Mucosa of descending colon (tissue), 3 donors: ENCODE data around the gene PTPRN2. TPM values are rescaled to one million over a fixed set of nuclear protein-coding genes. Genes with fewer than 3 reads are reported as not detected.

Source experiments
- ATAC-seq: fragments of 200-7000 bp; cut with Tn5 transposase; one replicate; pipeline ENCODE4 v1.9.1; 2020; ENCODE audit warnings: mild to moderate bottlenecking, moderate library complexity
- DNase-seq, 3 donors: peaks; one replicate each; pipeline ENCODE4 v3.0.0-alpha.2; 2020
- H3K36me3 ChIP-seq: fragments of 200-600 bp; one replicate; pipeline ENCODE4 v1.8.0; 2021; ENCODE audit warnings: low read depth, mild to moderate bottlenecking
- H3K4me1 ChIP-seq: fragments of 200-600 bp; one replicate; pipeline ENCODE4 v1.8.0; 2021; ENCODE audit warnings: low read depth, mild to moderate bottlenecking
- H3K4me3 ChIP-seq: fragments of 200-600 bp; one replicate; pipeline ENCODE4 v1.8.0; 2021; ENCODE audit warnings: mild to moderate bottlenecking
- H3K9me3 ChIP-seq: fragments of 200-600 bp; one replicate; pipeline ENCODE4 v1.8.0; 2021; ENCODE audit warnings: mild to moderate bottlenecking
- intact Hi-C, 2 donors: fragments of 100-400 bp; cut with DNase I in 1 of 2; cut with micrococcal nuclease in 1 of 2; formaldehyde crosslinking; loops; one replicate each; pipeline versions ENCODE4 v1.11.0 to v1.11.1; 2022; cut with DNase I, micrococcal nuclease
- total RNA-seq, 3 donors: library from RNA; stranded (reverse); fragmentation: NEBNext Ultra II Directional in 2 of 3; extraction: Animal tissue kit (Norgen Biotek cat#: 25700) in 2 of 3; gene quantifications; one replicate each; pipeline versions ENCODE4 v1.2.1 to v1.2.4, GENCODE V29; 2021 to 2023
- TF ChIP-seq, protein P1 (sequence below): fragments of 200-600 bp; IDR thresholded peaks from one replicate; pipeline ENCODE4 v1.8.0; 2022; ENCODE audit warnings: antibody characterized with exemption, mild to moderate bottlenecking
- donor health status: DM: no; HTN: no; CAD: no; lungs with moderate emphysema.
- donor health status: DM: no; HTN: no; CAD: no.
- donor health status: DM: no; HTN: yes; CAD: no.

The PTPRN2 gene
- total RNA-seq, 3 donors from 2014 or later, result 12.5 to 28.0 (median 26.2) TPM

DNA sequence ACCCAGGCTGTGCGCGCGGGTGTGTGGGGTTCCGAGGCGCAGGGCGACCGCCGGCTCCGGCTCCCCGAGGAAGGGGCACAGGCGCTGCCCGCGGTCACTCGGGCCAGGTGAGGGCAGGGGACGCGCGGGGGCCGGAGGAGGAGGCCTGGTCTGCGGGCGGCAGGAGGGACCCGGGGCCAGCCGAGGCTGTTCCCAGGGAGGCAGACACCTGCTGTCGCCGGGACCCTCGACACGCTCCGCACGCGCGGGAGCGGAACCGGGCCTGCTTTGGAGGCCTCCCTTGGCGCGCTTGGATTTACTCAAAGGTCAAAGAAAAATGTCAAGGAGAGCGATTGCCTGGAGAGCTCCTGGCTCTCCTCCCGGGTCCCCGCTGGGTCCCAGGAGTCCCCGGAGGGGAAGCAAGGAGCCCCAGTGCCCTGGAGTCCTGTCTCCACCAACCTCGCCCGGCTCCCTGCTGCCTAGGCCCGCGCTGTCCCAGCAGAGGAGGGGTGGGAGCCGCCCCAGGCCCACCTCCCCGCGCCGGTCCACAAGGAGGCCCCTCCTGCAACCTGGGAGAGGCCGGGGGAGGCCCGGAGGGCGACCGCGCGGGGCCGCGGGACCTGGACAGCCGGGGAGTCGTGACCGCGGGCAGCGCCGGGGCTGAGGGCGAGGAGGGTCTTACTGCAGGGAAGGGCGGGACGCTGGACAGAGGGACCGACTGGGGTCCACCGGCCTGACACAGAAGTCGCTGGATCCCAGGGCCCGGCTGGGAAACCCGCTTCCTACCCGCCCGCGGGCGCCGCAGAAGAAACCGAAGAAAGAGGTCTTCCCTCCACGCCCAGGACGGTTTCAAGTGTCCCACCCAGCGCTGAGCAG, 902.0 kb downstream of the PTPRN2 start:
- ATAC-seq (no peak), DNase-seq (no peak)
- no peak overlapping the region for H3K4me3 ChIP-seq

DNA sequence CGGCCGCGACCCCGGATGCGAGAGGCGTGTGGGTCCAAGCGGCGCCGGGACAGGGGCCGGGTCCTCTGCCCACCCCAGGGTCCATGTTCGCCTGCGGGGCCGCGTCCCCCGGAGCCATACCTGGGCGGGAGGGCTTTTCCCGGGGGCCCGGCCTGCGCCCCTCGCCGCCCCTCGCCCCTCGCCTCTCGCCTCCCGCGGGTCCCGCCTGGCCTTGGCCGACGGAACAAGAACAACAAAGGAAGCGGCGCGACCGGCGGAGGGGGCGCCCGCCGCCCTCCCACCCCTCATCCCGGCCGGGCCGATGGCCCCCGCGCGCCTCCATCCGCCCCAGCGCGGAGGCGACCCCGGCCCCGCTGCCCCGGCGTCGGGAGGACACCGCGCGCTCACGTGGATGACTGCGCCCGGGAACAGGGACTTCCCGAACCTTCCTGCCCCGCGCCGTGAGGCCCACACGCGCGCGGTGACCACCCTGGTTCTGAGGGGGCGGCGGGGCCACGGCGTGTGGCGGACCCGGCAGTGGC, 902.7 kb downstream of the PTPRN2 start:
- TF ChIP-seq, protein P1, sequence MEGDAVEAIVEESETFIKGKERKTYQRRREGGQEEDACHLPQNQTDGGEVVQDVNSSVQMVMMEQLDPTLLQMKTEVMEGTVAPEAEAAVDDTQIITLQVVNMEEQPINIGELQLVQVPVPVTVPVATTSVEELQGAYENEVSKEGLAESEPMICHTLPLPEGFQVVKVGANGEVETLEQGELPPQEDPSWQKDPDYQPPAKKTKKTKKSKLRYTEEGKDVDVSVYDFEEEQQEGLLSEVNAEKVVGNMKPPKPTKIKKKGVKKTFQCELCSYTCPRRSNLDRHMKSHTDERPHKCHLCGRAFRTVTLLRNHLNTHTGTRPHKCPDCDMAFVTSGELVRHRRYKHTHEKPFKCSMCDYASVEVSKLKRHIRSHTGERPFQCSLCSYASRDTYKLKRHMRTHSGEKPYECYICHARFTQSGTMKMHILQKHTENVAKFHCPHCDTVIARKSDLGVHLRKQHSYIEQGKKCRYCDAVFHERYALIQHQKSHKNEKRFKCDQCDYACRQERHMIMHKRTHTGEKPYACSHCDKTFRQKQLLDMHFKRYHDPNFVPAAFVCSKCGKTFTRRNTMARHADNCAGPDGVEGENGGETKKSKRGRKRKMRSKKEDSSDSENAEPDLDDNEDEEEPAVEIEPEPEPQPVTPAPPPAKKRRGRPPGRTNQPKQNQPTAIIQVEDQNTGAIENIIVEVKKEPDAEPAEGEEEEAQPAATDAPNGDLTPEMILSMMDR, result no peak
- H3K9me3 ChIP-seq, result no peaks in the 10 kb centered on the region
- peaks cover 13% of the 10 kb centered on the region for H3K4me1 ChIP-seq
- ATAC-seq (no peak), DNase-seq (no peak)
- no peak overlapping the region for H3K4me3 ChIP-seq
- no peaks in the 10 kb centered on the region for H3K36me3 ChIP-seq
- intact Hi-C loops, result no loop called here

More for the DNA sequence above, 902.0 kb downstream of the PTPRN2 start:
- TF ChIP-seq, protein P1, result no peak
- H3K4me1 ChIP-seq, result peaks cover 18% of the 10 kb centered on the region
- H3K36me3 ChIP-seq, result no peaks in the 10 kb centered on the region
- intact Hi-C loops, result no loop called here
- no peaks in the 10 kb centered on the region for H3K9me3 ChIP-seq

DNA sequence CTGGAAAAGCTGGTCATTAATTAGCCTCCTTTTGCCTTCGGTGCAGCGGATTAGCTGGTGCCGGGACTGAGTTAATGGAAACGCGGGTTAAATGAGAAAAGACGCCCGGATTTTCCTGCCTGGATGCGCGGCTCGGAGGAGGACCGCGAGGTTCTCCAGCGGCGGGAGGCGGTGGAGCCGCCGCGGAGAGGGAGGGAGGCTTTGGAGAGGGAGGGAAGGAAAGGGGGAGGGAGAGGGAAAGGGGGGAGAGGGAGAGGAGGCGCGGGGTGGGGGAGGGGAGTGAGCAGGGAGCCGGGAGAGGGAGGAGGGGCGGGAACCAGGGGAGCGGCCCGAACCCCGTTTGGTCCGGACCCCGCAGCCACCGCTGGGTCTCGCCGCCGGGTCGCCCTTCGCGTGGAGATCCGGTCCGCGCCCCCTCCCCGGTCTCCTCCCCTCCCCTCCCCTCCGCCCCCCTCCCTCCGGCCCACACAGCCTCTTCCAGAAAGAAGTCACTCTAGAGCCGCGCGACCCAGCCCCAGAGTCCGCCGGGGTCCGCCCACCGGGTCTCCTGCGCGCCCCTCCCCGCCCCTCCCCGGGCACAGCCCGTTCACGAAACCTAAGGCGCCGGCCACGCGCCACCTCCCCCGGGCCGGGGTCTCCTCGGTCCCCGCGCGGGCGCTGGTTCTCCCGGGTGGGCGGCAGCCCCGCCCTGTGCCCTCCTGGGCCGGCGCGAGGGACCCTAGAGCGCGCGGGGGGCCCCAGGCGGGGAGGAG, 903.3 kb downstream of the PTPRN2 start:
- Histone ChIP-seq H3K36me3 (no peaks in the 10 kb centered on the region), H3K4me3 (no peak overlapping the region), H3K9me3 (no peaks in the 10 kb centered on the region), H3K4me1 (peaks cover 6% of the 10 kb centered on the region)
- TF ChIP-seq, protein P1, result no peak
- intact Hi-C loops, result no loop called here
- DNase-seq (no peak), ATAC-seq (no peak)

DNA sequence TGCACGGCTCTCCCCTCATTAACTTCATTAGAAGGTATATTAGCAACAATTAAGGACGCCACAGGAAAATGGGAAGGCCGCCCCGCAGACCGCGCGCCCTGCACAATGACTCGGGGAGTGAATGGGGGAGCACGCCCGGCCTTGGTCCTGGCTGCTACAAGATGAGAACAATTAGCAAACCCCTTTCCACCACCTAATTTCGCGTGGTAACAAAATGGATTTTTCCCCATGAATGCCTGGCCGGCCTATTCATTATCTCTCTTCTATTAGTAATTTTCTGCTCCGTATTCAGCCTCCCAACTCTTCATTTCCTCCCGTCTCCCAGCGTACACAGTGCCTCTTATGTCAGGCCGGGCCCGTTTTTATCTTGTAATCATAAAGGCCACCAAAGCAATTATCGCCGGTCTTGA, 903.9 kb downstream of the PTPRN2 start:
- DNase-seq (no peak), ATAC-seq (no peak)
- Histone ChIP-seq H3K9me3 (no peaks in the 10 kb centered on the region), H3K36me3 (no peaks in the 10 kb centered on the region), H3K4me1 (peaks cover under 1% of the 10 kb centered on the region), H3K4me3 (no peak overlapping the region)
- intact Hi-C loops, result no loop called here
- TF ChIP-seq, protein P1, result no peak

DNA sequence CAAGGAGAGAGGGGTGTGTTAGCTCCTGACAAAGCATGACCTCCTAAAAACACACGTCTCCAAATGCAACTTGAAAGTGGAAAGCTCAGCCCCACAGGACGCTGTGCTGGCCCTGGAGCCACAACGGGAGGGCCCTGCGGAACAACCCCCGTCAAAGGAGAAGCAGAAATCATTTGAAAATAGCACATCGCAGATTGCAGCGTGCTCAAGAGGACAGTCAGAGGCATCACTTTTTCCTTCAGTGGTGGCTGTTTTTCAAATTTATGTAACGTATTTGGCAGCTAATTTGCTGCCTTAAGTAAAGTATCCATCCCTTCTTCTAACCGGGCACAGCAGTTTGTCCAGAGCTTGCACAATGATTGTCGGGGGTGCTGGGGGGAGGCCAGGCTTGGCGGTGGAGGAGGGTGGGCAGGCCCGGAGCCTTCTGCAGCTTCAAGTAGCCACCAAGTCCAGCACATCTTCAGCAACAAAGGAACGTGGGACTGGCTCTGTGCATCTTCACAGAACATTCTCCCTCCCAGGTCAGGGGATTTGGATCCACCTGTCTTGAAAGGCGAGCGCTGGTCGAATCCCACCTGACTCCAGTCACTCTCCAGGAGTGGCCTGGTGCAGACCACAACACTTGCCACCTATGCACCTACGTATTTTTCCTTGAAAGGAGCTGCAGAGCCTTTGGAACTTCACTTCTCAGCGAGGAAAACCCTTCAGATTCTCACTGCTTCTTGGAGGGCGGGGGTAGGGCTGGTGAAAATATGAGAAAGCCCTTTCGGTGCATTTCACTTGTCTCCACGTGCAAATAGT, 904.5 kb downstream of the PTPRN2 start:
- Histone ChIP-seq H3K36me3 (no peaks in the 10 kb centered on the region), H3K4me1 (no peaks in the 10 kb centered on the region), H3K9me3 (no peaks in the 10 kb centered on the region), H3K4me3 (no peak overlapping the region)
- ATAC-seq (no peak), DNase-seq (no peak)
- TF ChIP-seq, protein P1, result no peak
- intact Hi-C loops, result no loop called here
